HG03558 (cell line): ENCODE results near the gene CTIF.
"Not testable (repeated sequence)": the region's sequence is repeated elsewhere in the genome, so short reads cannot be mapped to it uniquely, and the experiment has no call there.

Experiments
- ATAC-seq: cut with Tn5 transposase; IDR thresholded peaks from one replicate; pipeline ENCODE4 v1.9.1; 2021; ENCODE audit warnings: moderate number of reproducible peaks; ENCODE audit not compliant: unreplicated experiment; ENCODE audit errors: extremely low read depth

Gene CTIF

GRCh38 chr18:48638451-48638850 is 99.6 kb downstream of the CTIF start:
- ATAC-seq: no peak

- no peak for ATAC-seq
These were observed 100.3 kb downstream of the CTIF start for GRCh38 chr18:48638896-48639771.

- no peak for ATAC-seq
These were observed 101.1 kb downstream of the CTIF start for GRCh38 chr18:48639772-48640432.

GRCh38 chr18:48640566-48641270 is 101.9 kb downstream of the CTIF start:
- no peak for ATAC-seq

- ATAC-seq: no peak
These were observed 103.2 kb downstream of the CTIF start for GRCh38 chr18:48641981-48642380.

GRCh38 chr18:48642503-48642902 is 103.7 kb downstream of the CTIF start:
- ATAC-seq: no peak

GRCh38 chr18:48643262-48643661 is 104.4 kb downstream of the CTIF start:
- no peak for ATAC-seq

GRCh38 chr18:48644029-48644428 is 105.2 kb downstream of the CTIF start:
- no peak for ATAC-seq

GRCh38 chr18:48645427-48646002 is 106.7 kb downstream of the CTIF start:
- no peak for ATAC-seq

GRCh38 chr18:48646976-48647375 is 108.1 kb downstream of the CTIF start:
- no peak for ATAC-seq

GRCh38 chr18:48649231-48649630 is 110.4 kb downstream of the CTIF start:
- ATAC-seq: no peak

- not testable (repeated sequence) for ATAC-seq
These were observed 115.8 kb downstream of the CTIF start for GRCh38 chr18:48654591-48654990.

GRCh38 chr18:48655508-48655907 is 116.7 kb downstream of the CTIF start:
- no peak for ATAC-seq

GRCh38 chr18:48656176-48656575 is 117.3 kb downstream of the CTIF start:
- no peak for ATAC-seq

- ATAC-seq: no peak
These were observed 117.8 kb downstream of the CTIF start for GRCh38 chr18:48656582-48656981.

- no peak for ATAC-seq
These were observed 118.8 kb downstream of the CTIF start for GRCh38 chr18:48657447-48658120.

- ATAC-seq: no peak
These were observed 119.9 kb downstream of the CTIF start for GRCh38 chr18:48658721-48659120.

GRCh38 chr18:48659188-48660009 is 120.6 kb downstream of the CTIF start:
- no peak for ATAC-seq
